ENCODE results near the gene CFTR. TPM values are rescaled to one million over a fixed set of nuclear protein-coding genes. Genes with fewer than 3 reads are reported as not detected.

The CFTR gene
- total and polyA plus RNA-seq, 9 of the 15 experiments (the other 6 are each of a cell fraction or from before 2014, with no cell fraction given), result 0.20 TPM; not detected in 8

DNA sequence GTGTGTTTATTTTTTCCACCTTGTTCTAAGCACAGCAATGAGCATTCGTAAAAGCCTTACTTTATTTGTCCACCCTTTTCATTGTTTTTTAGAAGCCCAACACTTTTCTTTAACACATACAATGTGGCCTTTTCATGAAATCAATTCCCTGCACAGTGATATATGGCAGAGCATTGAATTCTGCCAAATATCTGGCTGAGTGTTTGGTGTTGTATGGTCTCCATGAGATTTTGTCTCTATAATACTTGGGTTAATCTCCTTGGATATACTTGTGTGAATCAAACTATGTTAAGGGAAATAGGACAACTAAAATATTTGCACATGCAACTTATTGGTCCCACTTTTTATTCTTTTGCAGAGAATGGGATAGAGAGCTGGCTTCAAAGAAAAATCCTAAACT lies 28.9 kb downstream of the CFTR start (continued):
- TF ChIP-seq, protein P1, sequence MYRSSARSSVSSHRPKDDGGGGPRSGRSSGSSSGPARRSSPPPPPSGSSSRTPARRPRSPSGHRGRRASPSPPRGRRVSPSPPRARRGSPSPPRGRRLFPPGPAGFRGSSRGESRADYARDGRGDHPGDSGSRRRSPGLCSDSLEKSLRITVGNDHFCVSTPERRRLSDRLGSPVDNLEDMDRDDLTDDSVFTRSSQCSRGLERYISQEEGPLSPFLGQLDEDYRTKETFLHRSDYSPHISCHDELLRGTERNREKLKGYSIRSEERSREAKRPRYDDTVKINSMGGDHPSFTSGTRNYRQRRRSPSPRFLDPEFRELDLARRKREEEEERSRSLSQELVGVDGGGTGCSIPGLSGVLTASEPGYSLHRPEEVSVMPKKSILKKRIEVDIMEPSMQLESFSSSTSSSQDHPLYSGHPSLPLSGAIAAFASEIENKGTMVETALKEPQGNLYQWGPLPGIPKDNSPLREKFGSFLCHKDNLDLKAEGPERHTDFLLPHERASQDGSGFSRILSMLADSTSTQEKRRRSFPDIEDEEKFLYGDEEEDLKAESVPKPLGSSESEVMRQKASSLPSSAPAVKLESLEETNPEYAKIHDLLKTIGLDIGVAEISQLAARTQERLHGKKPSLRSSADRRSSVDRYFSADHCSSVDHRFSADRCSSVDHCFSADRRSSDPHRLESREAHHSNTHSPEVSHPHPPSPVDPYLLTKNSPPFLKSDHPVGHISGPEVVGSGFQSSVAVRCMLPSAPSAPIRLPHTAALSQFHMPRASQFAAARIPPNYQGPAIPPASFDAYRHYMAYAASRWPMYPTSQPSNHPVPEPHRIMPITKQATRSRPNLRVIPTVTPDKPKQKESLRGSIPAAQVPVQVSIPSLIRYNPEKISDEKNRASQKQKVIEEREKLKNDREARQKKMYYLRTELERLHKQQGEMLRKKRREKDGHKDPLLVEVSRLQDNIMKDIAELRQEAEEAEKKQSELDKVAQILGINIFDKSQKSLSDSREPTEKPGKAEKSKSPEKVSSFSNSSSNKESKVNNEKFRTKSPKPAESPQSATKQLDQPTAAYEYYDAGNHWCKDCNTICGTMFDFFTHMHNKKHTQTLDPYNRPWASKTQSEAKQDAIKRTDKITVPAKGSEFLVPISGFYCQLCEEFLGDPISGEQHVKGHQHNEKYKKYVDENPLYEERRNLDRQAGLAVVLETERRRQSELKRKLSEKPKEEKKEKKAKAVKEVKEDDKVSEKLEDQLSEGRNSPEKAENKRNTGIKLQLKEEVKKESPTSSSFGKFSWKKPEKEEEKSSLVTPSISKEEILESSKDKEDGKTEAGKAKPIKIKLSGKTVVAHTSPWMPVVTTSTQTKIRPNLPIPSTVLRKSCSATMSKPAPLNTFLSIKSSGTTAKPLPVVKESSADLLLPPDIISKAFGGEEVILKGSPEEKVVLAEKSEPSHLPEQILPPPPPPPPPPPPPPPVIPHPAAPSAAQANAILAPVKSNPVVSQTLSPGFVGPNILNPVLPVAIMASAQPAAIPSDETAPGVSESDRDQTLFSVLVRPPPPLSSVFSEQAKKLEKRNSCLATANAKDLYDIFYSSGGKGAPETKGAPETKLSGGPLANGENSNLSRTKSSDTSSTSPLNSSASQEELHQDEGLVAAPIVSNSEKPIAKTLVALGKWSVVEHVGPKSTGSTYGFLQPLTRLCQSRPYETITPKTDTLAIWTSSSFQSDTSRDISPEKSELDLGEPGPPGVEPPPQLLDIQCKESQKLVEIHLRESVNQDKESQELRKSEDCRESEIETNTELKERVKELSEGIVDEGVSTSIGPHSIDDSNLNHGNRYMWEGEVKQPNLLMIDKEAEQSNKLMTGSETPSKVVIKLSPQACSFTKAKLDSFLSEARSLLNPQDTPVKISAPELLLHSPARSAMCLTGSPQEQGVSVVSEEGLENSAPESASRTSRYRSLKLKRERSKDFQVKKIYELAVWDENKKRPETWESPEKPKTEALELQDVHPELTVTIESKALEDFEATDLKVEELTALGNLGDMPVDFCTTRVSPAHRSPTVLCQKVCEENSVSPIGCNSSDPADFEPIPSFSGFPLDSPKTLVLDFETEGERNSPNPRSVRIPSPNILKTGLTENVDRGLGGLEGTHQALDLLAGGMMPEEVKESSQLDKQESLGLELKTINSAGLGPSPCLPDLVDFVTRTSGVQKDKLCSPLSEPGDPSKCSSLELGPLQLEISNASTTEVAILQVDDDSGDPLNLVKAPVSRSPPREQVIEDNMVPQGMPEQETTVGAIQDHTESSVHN (IDR thresholded peaks at IDR 0.05; ENCODE audit: borderline replicate concordance in 1 of 2, low read depth in 1 of 2), result no peak
- TF ChIP-seq PHTF2 (CRISPR knock-in tag; IDR thresholded peaks at IDR 0.05) (no peak), TBL1XR1 (IDR thresholded peaks at IDR 0.05; ENCODE audit: low read length in 2 of 2) (no peak), KDM5B (IDR thresholded peaks at IDR 0.05; ENCODE audit: insufficient replicate concordance, low read depth, low read length) (no peak)
